CD8-positive, alpha-beta memory T cell (primary cell): Measurements from ENCODE around the gene ULK4. TPM values are rescaled to one million over a fixed set of nuclear protein-coding genes. Genes with fewer than 3 reads are reported as not detected.

ENCODE experiments used
- CTCF ChIA-PET: fragments of 350-600 bp; sonication (Branson Sonifier 250); formaldehyde crosslinking; loops from one replicate; lab custom pipeline; 2021; ENCODE audit warnings: antibody characterized with exemption; lab: Charles Lee
- POLR2A ChIA-PET: fragments of 350-600 bp; sonication (Branson Sonifier 250); formaldehyde crosslinking; loops from one replicate; lab custom pipeline; 2021; ENCODE audit warnings: antibody characterized with exemption; lab: Charles Lee
- DNase-seq, 5 donors: peaks; one replicate each; pipeline versions ENCODE4 v3.0.0 to v3.0.0-alpha.2; 2020 to 2022; ENCODE audit warnings: mixed read lengths in 1 of 5
- H3K27ac ChIP-seq: one replicate; pipeline ENCODE4 v1.7.0; 2013; ENCODE audit warnings: low read depth, mild to moderate bottlenecking, low read length, moderate library complexity
- H3K27me3 ChIP-seq: 2 replicates; pipeline ENCODE4 v1.7.0; 2013; ENCODE audit warnings: low read length, mild to moderate bottlenecking; ENCODE audit not compliant: insufficient read depth, poor library complexity, severe bottlenecking
- H3K36me3 ChIP-seq: 2 replicates; pipeline ENCODE4 v1.7.0; 2013; ENCODE audit warnings: mild to moderate bottlenecking, low read length, moderate library complexity; ENCODE audit not compliant: insufficient read depth
- H3K4me1 ChIP-seq: 2 replicates; pipeline ENCODE4 v1.7.0; 2013; ENCODE audit warnings: mild to moderate bottlenecking, low read length, moderate library complexity; ENCODE audit not compliant: insufficient read depth
- H3K4me3 ChIP-seq: 2 replicates; pipeline ENCODE4 v1.7.0; 2013; ENCODE audit warnings: mild to moderate bottlenecking, low read length
- H3K9me3 ChIP-seq: 2 replicates; pipeline ENCODE4 v1.7.0; 2013; ENCODE audit warnings: mild to moderate bottlenecking, low read length
- H3K27ac Mint-ChIP-seq, 8 donors: one replicate each; pipeline ENCODE4 v1.8.0; 2020 to 2021; ENCODE audit warnings: mixed read lengths in 8 of 8, mild to moderate bottlenecking in 6 of 8, inconsistent platforms in 3 of 8, moderate library complexity in 3 of 8
- H3K27me3 Mint-ChIP-seq, 2 donors: one replicate each; pipeline ENCODE4 v1.8.0; 2020 to 2021; ENCODE audit warnings: mixed read lengths in 2 of 2, mild to moderate bottlenecking in 1 of 2, moderate library complexity in 1 of 2
- H3K36me3 Mint-ChIP-seq, 3 donors: one replicate each; pipeline ENCODE4 v1.8.0; 2020 to 2021; ENCODE audit warnings: mixed read lengths in 3 of 3, inconsistent platforms in 1 of 3, mild to moderate bottlenecking in 1 of 3
- H3K4me1 Mint-ChIP-seq, 3 donors: one replicate each; pipeline ENCODE4 v1.8.0; 2020 to 2021; ENCODE audit warnings: mixed read lengths in 3 of 3, inconsistent platforms in 1 of 3, mild to moderate bottlenecking in 1 of 3
- H3K4me3 Mint-ChIP-seq, 7 donors: one replicate each; pipeline ENCODE4 v1.8.0; 2020 to 2021; ENCODE audit warnings: mixed read lengths in 7 of 7, mild to moderate bottlenecking in 6 of 7, moderate library complexity in 4 of 7, inconsistent platforms in 2 of 7
- H3K9me3 Mint-ChIP-seq, 5 donors: one replicate each; pipeline ENCODE4 v1.8.0; 2020 to 2022; ENCODE audit warnings: mixed read lengths in 5 of 5, mild to moderate bottlenecking in 3 of 5, moderate library complexity in 2 of 5, inconsistent platforms in 1 of 5
- polyA plus RNA-seq: library from polyadenylated mRNA; unstranded; fragments of 300-500 nt; fragmentation: Illumina TruSeq; gene quantifications from one replicate; pipeline ENCODE4 v1.2.3, GENCODE V29; 2021
- total RNA-seq, 2 experiments: library from RNA; stranded (reverse); gene quantifications; one replicate each; pipeline ENCODE4 v1.2.3, GENCODE V29; 2021

The ULK4 gene
- total and polyA plus RNA-seq, 3 experiments from 2014 or later, result 10.4 to 12.7 (median 12.3) TPM

DNA sequence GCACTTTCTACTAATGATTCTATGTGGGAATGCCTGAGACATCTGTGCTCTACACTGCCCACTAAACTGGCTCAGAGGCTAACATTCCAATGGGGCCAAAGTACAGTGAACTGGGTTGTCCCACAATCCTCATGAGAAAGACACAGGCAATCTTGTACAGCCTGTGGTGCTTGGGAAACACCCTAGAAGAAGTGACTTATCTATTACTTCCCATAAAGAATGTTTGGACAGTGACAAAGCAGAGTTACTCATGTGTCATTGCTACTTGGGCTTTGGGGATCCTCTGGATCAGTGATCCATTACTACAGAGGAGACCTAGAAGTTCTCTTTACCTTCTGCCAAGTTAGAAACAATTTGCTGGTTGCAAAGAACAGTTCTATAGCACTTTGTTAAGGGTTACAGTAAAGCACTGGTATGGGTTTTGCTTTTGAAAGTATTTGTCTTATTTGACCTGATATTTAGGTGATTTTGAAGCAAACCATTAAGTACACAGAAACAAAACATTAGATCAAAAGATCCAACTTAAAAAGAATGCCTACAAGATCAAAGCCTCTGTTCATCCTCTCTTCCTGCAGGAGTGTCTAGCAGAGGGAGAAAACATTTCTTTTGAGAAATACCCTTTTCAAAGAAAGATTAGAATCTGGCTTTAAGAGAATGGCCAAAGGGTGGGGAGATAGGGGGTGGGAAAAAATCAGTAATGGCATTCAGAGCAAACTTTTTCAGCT, 686.8 kb downstream of the ULK4 start:
- no peak for DNase-seq
- Mint-ChIP-seq H3K4me1 (no peaks in the 10 kb centered on the region), H3K4me3 (no peak overlapping the region), H3K27me3 (no peaks in the 10 kb centered on the region), H3K9me3 (peaks cover 8 to 19% (median 12%) of the 10 kb centered on the region in 5 donors), H3K36me3 (peaks cover 4 to 32% (median 8%) of the 10 kb centered on the region in 3 donors), H3K27ac (peak overlapping the region in 1 of 8 donors; percentile 11)
- Histone ChIP-seq H3K27ac (no peak overlapping the region), H3K4me3 (no peak overlapping the region), H3K36me3 (no peaks in the 10 kb centered on the region), H3K27me3 (no peaks in the 10 kb centered on the region), H3K4me1 (no peaks in the 10 kb centered on the region), H3K9me3 (no peaks in the 10 kb centered on the region)
- CTCF ChIA-PET, result no interaction called here
- POLR2A ChIA-PET, result no interaction called here

DNA sequence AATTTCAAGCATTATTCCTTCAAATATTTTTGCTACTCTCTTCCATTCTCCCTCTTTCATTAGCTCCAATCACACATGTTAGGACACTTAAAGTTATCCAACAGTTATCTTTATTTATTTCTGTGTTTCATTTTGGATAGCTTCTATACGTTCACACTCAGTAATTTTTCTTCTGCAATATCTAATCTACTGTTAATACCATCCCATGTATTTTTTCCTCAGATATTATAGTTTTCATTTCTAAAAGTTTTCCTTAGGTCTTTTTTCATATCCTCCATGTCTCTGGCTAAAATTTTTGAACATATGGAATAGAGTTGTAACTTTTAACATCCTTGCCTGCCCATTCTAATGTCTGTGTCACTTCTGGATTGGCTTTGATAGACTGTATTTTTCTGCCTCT, 689.2 kb downstream of the ULK4 start:
- no peak overlapping the region for H3K27ac ChIP-seq
- H3K4me3 ChIP-seq, result no peak overlapping the region
- no peaks in the 10 kb centered on the region for H3K27me3 Mint-ChIP-seq
- POLR2A ChIA-PET, result no interaction called here
- CTCF ChIA-PET, result no interaction called here
- H3K36me3 ChIP-seq, result no peaks in the 10 kb centered on the region
- H3K27ac Mint-ChIP-seq, result no peak overlapping the region
- H3K4me1 ChIP-seq, result no peaks in the 10 kb centered on the region
- H3K9me3 ChIP-seq, result no peaks in the 10 kb centered on the region
- H3K27me3 ChIP-seq, result no peaks in the 10 kb centered on the region
- H3K4me3 Mint-ChIP-seq, result no peak overlapping the region
- peaks cover 6 to 19% (median 12%) of the 10 kb centered on the region in 5 donors for H3K9me3 Mint-ChIP-seq
- no peak for DNase-seq
- H3K4me1 Mint-ChIP-seq, result no peaks in the 10 kb centered on the region
- H3K36me3 Mint-ChIP-seq, result peaks cover 4 to 39% (median 8%) of the 10 kb centered on the region in 3 donors

DNA sequence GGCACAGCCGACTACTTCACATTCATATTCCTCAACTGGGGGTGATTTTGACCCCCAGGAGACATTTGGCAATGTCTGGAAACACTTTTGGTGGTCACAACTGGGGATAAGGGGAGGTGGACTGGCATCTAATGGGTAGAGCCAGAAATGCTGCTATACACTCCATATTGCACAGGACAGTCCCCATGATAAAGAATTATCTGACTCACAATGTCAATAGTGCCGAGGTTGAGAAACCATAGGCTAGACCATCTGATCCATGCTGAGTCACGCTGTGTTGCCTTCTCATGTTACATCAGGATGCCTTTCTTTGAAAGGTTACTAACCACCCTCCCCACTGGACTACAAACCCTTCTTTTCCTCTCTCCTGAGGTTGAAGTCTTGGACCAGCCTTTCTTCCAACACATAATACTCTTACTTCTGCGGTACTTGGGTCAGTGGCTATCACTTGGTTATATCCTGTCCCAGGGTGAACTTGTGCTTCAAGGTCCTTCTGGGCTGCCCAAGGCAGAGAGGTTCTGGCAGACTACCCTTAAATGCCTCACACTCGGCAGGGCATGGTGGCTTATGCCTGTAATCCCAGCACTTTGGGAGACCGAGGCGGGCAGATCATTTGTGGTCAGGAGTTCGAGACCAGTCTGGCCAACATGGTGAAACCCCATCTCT, 693.8 kb downstream of the ULK4 start:
- DNase-seq, result no peak
- Mint-ChIP-seq H3K4me1 (no peaks in the 10 kb centered on the region), H3K4me3 (no peak overlapping the region), H3K36me3 (peaks cover 0 to 23% (median 3%) of the 10 kb centered on the region in 3 donors), H3K27ac (no peak overlapping the region), H3K27me3 (no peaks in the 10 kb centered on the region), H3K9me3 (peaks cover 0 to 7% (median 7%) of the 10 kb centered on the region in 5 donors)
- Histone ChIP-seq H3K27ac (no peak overlapping the region), H3K9me3 (no peaks in the 10 kb centered on the region), H3K4me1 (no peaks in the 10 kb centered on the region), H3K36me3 (no peaks in the 10 kb centered on the region), H3K4me3 (no peak overlapping the region), H3K27me3 (no peaks in the 10 kb centered on the region)
- POLR2A ChIA-PET, result no interaction called here
- CTCF ChIA-PET, result no interaction called here

DNA sequence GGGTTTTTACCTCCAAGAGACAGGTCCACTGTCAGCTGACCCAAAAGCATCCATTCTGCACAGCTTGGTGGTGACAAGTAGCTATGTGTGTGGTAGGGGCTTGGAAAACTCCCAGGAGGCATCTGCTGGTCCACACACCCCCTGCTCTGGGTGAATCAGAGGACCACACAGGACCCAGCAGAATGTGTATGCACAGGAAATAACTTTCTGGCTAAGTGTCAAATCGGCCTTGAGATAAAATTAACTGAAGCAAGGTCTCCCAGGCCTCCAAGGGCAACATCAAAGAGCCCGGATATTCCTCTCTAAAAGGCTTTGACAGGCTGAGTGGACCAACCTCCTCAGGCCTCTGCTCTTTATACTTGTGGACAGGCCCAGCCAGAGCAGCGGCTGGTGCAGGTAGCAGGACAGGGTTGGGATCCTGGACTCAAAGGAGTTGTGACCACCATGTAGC, 696.1 kb downstream of the ULK4 start:
- ChIA-PET CTCF (no interaction called here), POLR2A (no interaction called here)
- no peaks in the 10 kb centered on the region for H3K9me3 ChIP-seq
- no peak for DNase-seq
- no peaks in the 10 kb centered on the region for H3K27me3 ChIP-seq
- H3K27ac ChIP-seq, result no peak overlapping the region
- no peaks in the 10 kb centered on the region for H3K4me1 ChIP-seq
- Mint-ChIP-seq H3K27me3 (no peaks in the 10 kb centered on the region), H3K36me3 (peaks cover 3 to 17% (median 3%) of the 10 kb centered on the region in 3 donors), H3K27ac (no peak overlapping the region), H3K4me1 (no peaks in the 10 kb centered on the region), H3K9me3 (no peaks in the 10 kb centered on the region), H3K4me3 (no peak overlapping the region)
- H3K36me3 ChIP-seq, result no peaks in the 10 kb centered on the region
- no peak overlapping the region for H3K4me3 ChIP-seq

DNA sequence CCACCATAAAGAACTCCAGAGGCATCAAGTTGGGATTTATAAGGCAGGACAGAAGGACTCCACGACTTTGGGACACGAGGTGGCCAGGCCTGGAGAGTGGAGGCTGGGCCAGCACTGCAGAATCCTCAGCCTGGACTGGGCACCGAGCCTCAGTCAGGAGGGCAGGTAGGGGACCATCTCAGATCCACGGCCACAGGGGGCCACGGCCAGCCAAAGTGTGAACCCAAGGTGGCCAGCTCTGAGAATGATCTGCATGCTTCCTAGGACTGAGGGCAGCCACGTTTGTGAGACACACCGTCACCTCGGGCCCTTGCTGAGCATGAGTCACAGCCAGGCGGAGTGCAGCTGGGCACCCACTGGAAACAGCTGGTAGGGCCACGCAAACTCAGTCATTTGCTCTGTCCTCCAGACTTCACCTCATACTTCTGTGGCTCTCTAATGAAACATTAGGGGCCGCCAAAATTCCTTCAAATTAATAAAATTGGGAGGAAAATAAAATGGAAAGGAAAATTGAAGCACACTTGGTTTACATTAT, 696.8 kb downstream of the ULK4 start:
- H3K27me3 ChIP-seq, result no peaks in the 10 kb centered on the region
- DNase-seq, result no peak
- H3K4me3 Mint-ChIP-seq, result no peak overlapping the region
- no peaks in the 10 kb centered on the region for H3K4me1 ChIP-seq
- POLR2A ChIA-PET, result no interaction called here
- no peaks in the 10 kb centered on the region for H3K4me1 Mint-ChIP-seq
- H3K36me3 Mint-ChIP-seq, result peaks cover 3 to 17% (median 3%) of the 10 kb centered on the region in 3 donors
- H3K27me3 Mint-ChIP-seq, result no peaks in the 10 kb centered on the region
- no peak overlapping the region for H3K27ac ChIP-seq
- H3K27ac Mint-ChIP-seq, result no peak overlapping the region
- H3K4me3 ChIP-seq, result no peak overlapping the region
- CTCF ChIA-PET, result interaction anchor here (0.6 kb wide), 1 partner anchor 87 kb away, joined by 3 read pairs; no protein-coding TSS in a partner anchor
- no peaks in the 10 kb centered on the region for H3K36me3 ChIP-seq
- no peaks in the 10 kb centered on the region for H3K9me3 ChIP-seq
- no peaks in the 10 kb centered on the region for H3K9me3 Mint-ChIP-seq

DNA sequence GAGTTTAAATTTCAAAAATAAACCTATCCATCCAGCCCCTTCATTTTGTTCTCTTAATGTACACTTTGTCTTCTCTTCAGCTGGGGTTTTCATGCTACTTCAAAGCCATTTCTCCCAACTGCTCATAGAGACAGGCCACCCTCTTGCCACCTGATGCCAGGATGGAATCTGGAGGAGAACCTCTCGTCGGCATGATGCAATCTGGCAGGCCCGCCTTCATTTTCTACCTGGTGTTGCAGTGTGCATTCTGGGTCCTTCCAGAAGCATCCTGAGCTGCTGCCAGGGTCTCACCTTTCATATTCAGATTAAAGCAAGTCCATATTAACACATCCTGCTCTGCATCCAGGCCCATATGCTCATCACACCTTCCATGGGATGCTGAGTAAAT, 701.8 kb downstream of the ULK4 start:
- Mint-ChIP-seq H3K36me3 (peaks cover 3 to 4% (median 3%) of the 10 kb centered on the region in 3 donors), H3K27ac (no peak overlapping the region)
- POLR2A ChIA-PET, result no interaction called here

DNA sequence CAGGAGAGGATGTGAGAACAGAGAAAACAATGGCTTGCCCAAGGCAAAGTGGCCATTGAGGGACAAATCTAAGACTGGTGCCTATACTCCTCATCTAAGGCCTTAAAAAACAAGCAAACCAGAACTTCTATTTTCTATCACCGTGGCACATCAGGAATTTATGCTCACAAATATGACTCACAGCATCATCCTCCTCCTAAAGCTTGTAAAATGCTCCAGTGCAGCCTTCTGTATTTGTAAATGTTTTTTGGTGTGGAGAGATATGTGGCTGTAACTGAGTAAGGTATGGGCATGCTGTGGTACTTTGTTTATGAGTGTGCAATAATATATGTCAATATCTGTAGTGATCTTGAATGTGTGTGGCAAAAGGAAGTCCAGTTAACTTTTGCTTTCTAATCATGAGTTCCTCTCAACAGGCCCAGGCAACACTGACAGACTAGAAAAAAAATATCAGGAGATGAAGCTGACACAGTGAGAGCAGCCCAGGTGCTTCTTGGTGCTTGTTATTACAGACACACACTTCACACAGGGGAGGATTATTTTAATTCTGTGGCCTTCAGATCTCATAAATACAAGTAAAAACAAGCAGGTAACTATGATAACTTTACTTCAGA, 702.3 kb downstream of the ULK4 start:
- H3K9me3 Mint-ChIP-seq, result no peaks in the 10 kb centered on the region
- ChIA-PET CTCF (no interaction called here), POLR2A (no interaction called here)
- H3K9me3 ChIP-seq, result no peaks in the 10 kb centered on the region
- no peak overlapping the region for H3K27ac ChIP-seq
- DNase-seq, result no peak
- H3K4me3 Mint-ChIP-seq, result no peak overlapping the region
- no peaks in the 10 kb centered on the region for H3K4me1 ChIP-seq
- peaks cover 3 to 4% (median 3%) of the 10 kb centered on the region in 3 donors for H3K36me3 Mint-ChIP-seq
- no peaks in the 10 kb centered on the region for H3K27me3 ChIP-seq
- H3K36me3 ChIP-seq, result no peaks in the 10 kb centered on the region
- H3K4me1 Mint-ChIP-seq, result no peaks in the 10 kb centered on the region
- no peaks in the 10 kb centered on the region for H3K27me3 Mint-ChIP-seq
- H3K4me3 ChIP-seq, result no peak overlapping the region
- peak overlapping the region in 1 of 8 donors; percentile 37 for H3K27ac Mint-ChIP-seq

More for the DNA sequence above, 701.8 kb downstream of the ULK4 start:
- no peaks in the 10 kb centered on the region for H3K36me3 ChIP-seq
- no peaks in the 10 kb centered on the region for H3K4me1 ChIP-seq
- H3K27me3 ChIP-seq, result no peaks in the 10 kb centered on the region
- no peaks in the 10 kb centered on the region for H3K27me3 Mint-ChIP-seq
- H3K4me3 Mint-ChIP-seq, result no peak overlapping the region
- CTCF ChIA-PET, result no interaction called here
- no peaks in the 10 kb centered on the region for H3K9me3 ChIP-seq
- H3K9me3 Mint-ChIP-seq, result no peaks in the 10 kb centered on the region
- no peak overlapping the region for H3K27ac ChIP-seq
- H3K4me3 ChIP-seq, result no peak overlapping the region
- DNase-seq, result no peak
- H3K4me1 Mint-ChIP-seq, result no peaks in the 10 kb centered on the region
